OCI-LY7 (cell line): ENCODE data around the gene TCP11L2. TPM values are rescaled to one million over a fixed set of nuclear protein-coding genes. Genes with fewer than 3 reads are reported as not detected.
"Not testable (repeated sequence)": the region's sequence is repeated elsewhere in the genome, so short reads cannot be mapped to it uniquely, and the experiment has no call there.

Source experiments
- BruUV-seq: library from RNA; stranded (reverse); fragments of 400-500 nt; replicated peaks from 2 replicates; lab custom pipeline; 2021; lab: Mats Ljungman, UMichigan
- CTCF ChIA-PET: fragments of 300-600 bp; sonication (Branson Sonifier 250); formaldehyde crosslinking; loops from one replicate; lab custom pipeline; 2022; ENCODE audit warnings: antibody characterized with exemption; ENCODE audit not compliant: unreplicated experiment; lab: Charles Lee
- POLR2A ChIA-PET: fragments of 300-600 bp; sonication (Branson Sonifier 250); formaldehyde crosslinking; loops from one replicate; lab custom pipeline; 2022; ENCODE audit warnings: antibody characterized with exemption; lab: Charles Lee
- DNase-seq: peaks from one replicate; pipeline ENCODE4 v3.0.0-alpha.2; 2015; ENCODE audit warnings: low spot score
- H2AFZ ChIP-seq: fragments of 200-600 bp; sonication (generic), shearing (Covaris generic); 2 replicates; pipeline ENCODE4 v1.6.1; 2014; ENCODE audit warnings: mild to moderate bottlenecking, antibody characterized with exemption, low read length, moderate library complexity
- H3K27ac ChIP-seq: fragments of 200-600 bp; sonication (generic); 2 replicates; pipeline ENCODE4 v1.5.1; 2014; ENCODE audit warnings: mixed run types, low read depth, mild to moderate bottlenecking, moderate library complexity, low read length, inconsistent platforms; ENCODE audit not compliant: poor library complexity, severe bottlenecking
- H3K36me3 ChIP-seq: fragments of 200-600 bp; sonication (generic); 2 replicates; pipeline ENCODE4 v1.6.1; 2014; ENCODE audit warnings: mild to moderate bottlenecking, antibody characterized with exemption, low read length, moderate library complexity, mixed read lengths; ENCODE audit not compliant: insufficient read depth
- H3K4me1 ChIP-seq: fragments of 200-600 bp; sonication (generic); 2 replicates; pipeline ENCODE4 v1.5.1; 2014; ENCODE audit warnings: mild to moderate bottlenecking, low read length; ENCODE audit not compliant: insufficient read depth, poor library complexity, severe bottlenecking
- H3K4me2 ChIP-seq: fragments of 200-600 bp; sonication (generic); 2 replicates; pipeline ENCODE4 v1.6.1; 2014; ENCODE audit warnings: mild to moderate bottlenecking, low read length
- H3K4me3 ChIP-seq: fragments of 200-600 bp; sonication (generic); 2 replicates; pipeline ENCODE4 v1.5.1; 2014; ENCODE audit warnings: mild to moderate bottlenecking, low read depth, low read length; ENCODE audit not compliant: poor library complexity, severe bottlenecking
- H3K79me2 ChIP-seq: fragments of 200-600 bp; sonication (generic); 2 replicates; pipeline ENCODE4 v1.6.1; 2016; ENCODE audit warnings: low read depth, mild to moderate bottlenecking, low read length, moderate library complexity, mixed read lengths; ENCODE audit not compliant: insufficient read depth
- H3K9me2 ChIP-seq: fragments of 200-600 bp; sonication (generic); 2 replicates; pipeline ENCODE4 v1.6.1; 2016; ENCODE audit warnings: mild to moderate bottlenecking, low read length, mixed read lengths; ENCODE audit not compliant: insufficient read depth
- H3K9me3 ChIP-seq: fragments of 200-600 bp; sonication (generic); 2 replicates; pipeline ENCODE4 v1.6.1; 2014; ENCODE audit warnings: mild to moderate bottlenecking, mixed run types, low read length, mixed read lengths
- H4K20me1 ChIP-seq: fragments of 200-600 bp; sonication (generic); 2 replicates; pipeline ENCODE4 v1.6.1; 2014; ENCODE audit warnings: mild to moderate bottlenecking, antibody characterized with exemption, low read length, moderate library complexity, mixed read lengths; ENCODE audit not compliant: insufficient read depth
- EZH2phosphoT487 ChIP-seq: fragments of 200-600 bp; sonication (generic); IDR thresholded peaks from 2 replicates; pipeline ENCODE4 v1.6.1; 2018; ENCODE audit warnings: low read depth, borderline replicate concordance, mild to moderate bottlenecking, mixed run types, antibody characterized with exemption, low read length, moderate library complexity, mixed read lengths
- intact Hi-C: fragments of 100-400 bp; cut with micrococcal nuclease; formaldehyde crosslinking; loops from one replicate; pipeline ENCODE4 v1.10.0; 2022; ENCODE audit not compliant: unreplicated experiment
- total RNA-seq, 2 experiments: library from RNA; depleted of rRNA in 1 of 2; stranded (reverse); fragments of >200 nt in 1 of 2; shearing (Covaris generic) in 1 of 2; gene quantifications; 2 replicates each; pipeline ENCODE4 v1.2.3, GENCODE V29; 2014 to 2022
- TF ChIP-seq, protein P1 (sequence below): fragments of 200-600 bp; sonication (generic); conservative IDR thresholded peaks from 2 replicates; pipeline ENCODE4 v1.5.1; 2014; ENCODE audit warnings: mild to moderate bottlenecking, antibody characterized with exemption, low read length, moderate library complexity, mixed read lengths

The TCP11L2 gene
- total RNA-seq, 2 experiments from 2014 or later: 1.8 to 9.8 TPM

DNA sequence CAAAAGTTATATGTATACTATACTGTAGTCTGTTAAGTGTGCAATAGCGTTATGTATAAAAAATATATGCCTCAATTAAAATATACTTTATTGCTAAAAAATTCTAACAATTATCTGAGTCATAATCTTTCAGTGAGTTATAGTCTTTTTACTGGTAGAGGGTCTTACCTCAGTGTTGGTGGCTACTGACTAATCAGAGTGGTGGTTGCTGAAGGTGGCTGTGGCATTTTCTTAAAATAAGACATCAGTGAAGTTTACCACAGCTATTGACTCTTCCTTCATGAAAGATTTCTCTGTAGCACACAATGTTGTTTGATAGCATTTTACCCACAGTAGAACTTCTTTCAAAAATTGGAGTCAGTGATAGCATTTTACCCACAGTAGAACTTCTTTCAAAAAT, 78.4 kb downstream of the TCP11L2 start:
- H3K4me2 ChIP-seq: no peak overlapping the region
- no peak for TF ChIP-seq EZH2phosphoT487
- no peaks in the 10 kb centered on the region for H3K9me3 ChIP-seq
- BruUV-seq: no TSS peak
- ChIA-PET POLR2A (interaction anchor here (0.5 to 1.0 kb wide), 4 partner anchors 17 to 741 kb away, joined by 3 to 7 read pairs (median 3); no protein-coding TSS in a partner anchor), CTCF (no interaction called here)
- no peaks in the 10 kb centered on the region for H4K20me1 ChIP-seq
- H3K4me3 ChIP-seq: no peak overlapping the region
- H3K36me3 ChIP-seq: peaks cover 87% of the 10 kb centered on the region
- DNase-seq: no peak
- intact Hi-C loops: no loop called here
- H3K4me1 ChIP-seq: no peaks in the 10 kb centered on the region
- no peaks in the 10 kb centered on the region for H3K9me2 ChIP-seq
- H3K27ac ChIP-seq: no peak overlapping the region
- H3K79me2 ChIP-seq: no peaks in the 10 kb centered on the region
- H2AFZ ChIP-seq: no peak overlapping the region

DNA sequence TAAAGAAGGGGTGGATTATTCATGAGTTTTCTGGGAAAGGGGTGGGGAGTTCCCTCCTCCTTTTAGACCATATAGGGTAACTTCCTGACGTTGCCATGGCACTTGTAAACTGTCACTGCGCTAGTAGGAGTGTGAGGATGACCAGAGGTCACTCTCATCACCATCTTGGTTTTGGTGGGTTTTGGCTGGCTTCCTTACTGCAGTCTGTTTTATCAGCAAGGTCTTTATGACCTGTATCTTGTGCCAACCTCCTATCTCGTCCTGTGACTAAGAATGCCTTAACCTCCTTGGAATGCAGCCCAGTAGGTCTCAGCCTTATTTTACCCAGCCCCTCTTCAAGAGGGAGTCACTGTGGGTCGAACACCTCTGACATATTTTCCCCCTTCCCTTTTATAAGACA, 79.3 kb downstream of the TCP11L2 start:
- H3K4me1 ChIP-seq, DNase-seq, H3K4me2 ChIP-seq, H4K20me1 ChIP-seq, intact Hi-C loops, H3K27ac ChIP-seq, H2AFZ ChIP-seq, H3K79me2 ChIP-seq, CTCF ChIA-PET, H3K4me3 ChIP-seq, POLR2A ChIA-PET, H3K9me2 ChIP-seq, BruUV-seq, H3K9me3 ChIP-seq: not testable (repeated sequence)
- peaks cover 83% of the 10 kb centered on the region for H3K36me3 ChIP-seq

DNA sequence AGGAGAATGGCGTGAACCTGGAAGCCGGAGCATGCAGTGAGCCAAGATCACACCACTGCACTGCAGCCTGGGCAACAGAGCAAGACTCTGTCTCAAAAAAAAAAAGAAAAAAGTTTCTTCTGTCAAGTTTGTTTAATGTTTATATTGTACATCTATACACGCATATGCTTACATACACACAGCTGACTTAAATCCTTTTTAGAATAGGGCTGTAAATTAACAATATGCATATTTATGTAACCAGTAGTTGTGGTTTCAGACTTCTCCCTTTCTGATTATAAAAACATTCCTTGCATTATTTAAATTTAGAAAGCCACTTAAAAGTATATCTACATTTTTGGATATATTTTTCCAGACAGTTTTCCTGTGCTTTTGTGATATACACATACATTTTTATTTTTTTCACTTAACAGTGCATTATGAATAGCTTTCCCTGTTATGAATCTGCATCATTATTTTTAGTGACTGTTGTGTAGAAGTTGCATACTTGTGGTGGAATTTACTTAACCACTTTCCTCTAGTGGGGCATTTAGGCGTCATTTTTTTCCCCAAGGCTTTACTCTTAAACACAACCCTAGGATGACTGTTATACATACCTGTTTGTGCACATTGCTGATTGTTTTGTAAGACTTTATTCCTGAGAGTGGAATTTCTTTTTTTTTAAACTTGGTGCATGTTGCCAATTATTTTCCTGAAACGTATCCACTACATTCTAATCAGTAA, 84.4 kb downstream of the TCP11L2 start:
- intact Hi-C loops: loop anchor here (2.0 kb wide), 1 partner anchor 532 kb away; no protein-coding TSS in a partner anchor
- ChIA-PET CTCF (interaction anchor here (1.2 kb wide), 1 partner anchor 455 kb away, joined by 3 read pairs; no protein-coding TSS in a partner anchor), POLR2A (interaction anchor here (0.7 kb wide), 1 partner anchor 226 kb away, joined by 3 read pairs; no protein-coding TSS in a partner anchor)
- Histone ChIP-seq H3K4me1 (no peaks in the 10 kb centered on the region), H2AFZ (no peak overlapping the region), H3K79me2 (no peaks in the 10 kb centered on the region), H3K4me2 (no peak overlapping the region), H3K9me2 (no peaks in the 10 kb centered on the region), H4K20me1 (no peaks in the 10 kb centered on the region), H3K9me3 (no peaks in the 10 kb centered on the region), H3K36me3 (peaks cover 61% of the 10 kb centered on the region), H3K27ac (no peak overlapping the region), H3K4me3 (no peak overlapping the region)
- DNase-seq: no peak
- TF ChIP-seq EZH2phosphoT487: no peak
- TF ChIP-seq, protein P1, sequence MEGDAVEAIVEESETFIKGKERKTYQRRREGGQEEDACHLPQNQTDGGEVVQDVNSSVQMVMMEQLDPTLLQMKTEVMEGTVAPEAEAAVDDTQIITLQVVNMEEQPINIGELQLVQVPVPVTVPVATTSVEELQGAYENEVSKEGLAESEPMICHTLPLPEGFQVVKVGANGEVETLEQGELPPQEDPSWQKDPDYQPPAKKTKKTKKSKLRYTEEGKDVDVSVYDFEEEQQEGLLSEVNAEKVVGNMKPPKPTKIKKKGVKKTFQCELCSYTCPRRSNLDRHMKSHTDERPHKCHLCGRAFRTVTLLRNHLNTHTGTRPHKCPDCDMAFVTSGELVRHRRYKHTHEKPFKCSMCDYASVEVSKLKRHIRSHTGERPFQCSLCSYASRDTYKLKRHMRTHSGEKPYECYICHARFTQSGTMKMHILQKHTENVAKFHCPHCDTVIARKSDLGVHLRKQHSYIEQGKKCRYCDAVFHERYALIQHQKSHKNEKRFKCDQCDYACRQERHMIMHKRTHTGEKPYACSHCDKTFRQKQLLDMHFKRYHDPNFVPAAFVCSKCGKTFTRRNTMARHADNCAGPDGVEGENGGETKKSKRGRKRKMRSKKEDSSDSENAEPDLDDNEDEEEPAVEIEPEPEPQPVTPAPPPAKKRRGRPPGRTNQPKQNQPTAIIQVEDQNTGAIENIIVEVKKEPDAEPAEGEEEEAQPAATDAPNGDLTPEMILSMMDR: no peak
- BruUV-seq: no TSS peak
